ENCODE measurements around the gene GLE1.

- TF ChIP-seq CTCF (tag by site-specific recombination; IDR thresholded peaks at IDR 0.05): no peak
- no peak for TF ChIP-seq ZNF585B (tag by site-specific recombination; IDR thresholded peaks at IDR 0.05)
- no peak for TF ChIP-seq ZBTB7A (tag by site-specific recombination; IDR thresholded peaks at IDR 0.05; ENCODE audit: low read depth)
- TF ChIP-seq ZBTB8A (tag by site-specific recombination; IDR thresholded peaks at IDR 0.05): no peak
- TF ChIP-seq ZNF394 (tag by site-specific recombination; IDR thresholded peaks at IDR 0.05; ENCODE audit: borderline replicate concordance): no peak
- TF ChIP-seq ZNF776 (tag by site-specific recombination; IDR thresholded peaks at IDR 0.05; ENCODE audit: borderline replicate concordance): no peak
- no peak for TF ChIP-seq KLF7 (tag by site-specific recombination; IDR thresholded peaks at IDR 0.05; ENCODE audit: borderline replicate concordance)
- no peak for TF ChIP-seq ZBTB44 (tag by site-specific recombination; IDR thresholded peaks at IDR 0.05)
Observed at GRCh38 chr9:128556926-128557634, 52.6 kb downstream of the GLE1 start.

Measured in HEK293 (cell line).